HG02981 (cell line): ENCODE results near the gene MED12L.

Experiments used
- ATAC-seq: cut with Tn5 transposase; IDR thresholded peaks from one replicate; pipeline ENCODE4 v1.9.1; 2021; ENCODE audit warnings: mild to moderate bottlenecking, moderate library complexity; ENCODE audit not compliant: unreplicated experiment

Gene MED12L

DNA sequence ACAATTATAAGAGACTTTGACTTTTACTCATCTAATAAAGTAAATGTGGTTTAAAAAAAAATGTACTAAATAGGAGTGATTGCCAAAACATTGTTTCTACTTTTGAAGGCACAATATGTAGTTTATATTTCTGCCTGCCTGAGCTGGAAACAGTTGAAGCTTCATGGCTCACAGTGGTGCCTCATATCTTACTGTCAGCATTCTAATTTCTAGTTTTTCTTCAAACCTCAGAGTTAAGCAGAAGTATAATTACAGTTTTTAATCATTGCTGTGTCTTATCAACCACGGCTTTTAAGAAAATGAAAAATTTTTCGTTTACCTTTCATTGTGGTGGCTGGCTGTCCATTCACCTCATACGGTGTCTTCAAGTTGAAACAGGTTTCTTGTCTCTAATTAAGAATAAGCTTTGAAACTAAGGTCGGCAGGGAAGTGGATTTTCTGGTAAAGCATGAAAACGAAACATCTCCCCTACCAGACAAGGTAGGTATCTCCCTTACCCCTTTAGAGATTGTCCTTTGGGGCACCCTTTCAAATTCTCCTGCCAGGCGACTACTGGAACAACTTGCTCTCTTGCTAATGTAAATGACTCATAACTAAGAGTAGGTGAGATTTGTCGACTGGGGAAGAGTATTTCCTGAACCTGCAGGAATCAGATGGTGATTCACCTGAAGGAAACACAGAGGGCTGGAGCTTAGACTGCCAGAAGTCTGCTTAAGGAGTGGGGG, 231.0 kb downstream of the MED12L start, which contains the start of gene GPR87:
TSS of gene GPR87 (minus strand) at position 554 of the 725 bp plus-strand sequence. CDS start 16,720 bp downstream, outside the sequence.
- no peak for ATAC-seq

- no peak for ATAC-seq
Observed at GRCh38 chr3:151318313-151318712, 232.8 kb downstream of the MED12L start.

DNA sequence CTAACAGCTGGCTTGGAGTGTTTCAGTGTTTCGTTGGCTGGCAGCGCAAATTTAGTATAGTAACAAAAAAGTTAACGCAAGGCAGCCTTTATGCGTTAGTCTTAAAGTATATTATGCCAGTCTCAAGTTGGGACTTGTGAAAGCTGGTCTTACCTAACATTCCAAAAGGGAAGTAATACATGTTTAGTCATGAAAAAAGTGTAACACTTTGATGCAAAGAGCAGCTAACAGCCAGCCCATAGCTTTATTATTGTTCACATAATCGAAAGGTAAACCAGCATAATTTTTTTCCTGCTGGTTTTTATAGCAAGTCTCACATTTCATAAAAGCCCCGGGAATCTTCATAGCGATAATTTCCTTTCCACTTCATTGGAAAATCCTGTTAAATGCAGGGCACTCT, 233.5 kb downstream of the MED12L start:
- no peak for ATAC-seq

DNA sequence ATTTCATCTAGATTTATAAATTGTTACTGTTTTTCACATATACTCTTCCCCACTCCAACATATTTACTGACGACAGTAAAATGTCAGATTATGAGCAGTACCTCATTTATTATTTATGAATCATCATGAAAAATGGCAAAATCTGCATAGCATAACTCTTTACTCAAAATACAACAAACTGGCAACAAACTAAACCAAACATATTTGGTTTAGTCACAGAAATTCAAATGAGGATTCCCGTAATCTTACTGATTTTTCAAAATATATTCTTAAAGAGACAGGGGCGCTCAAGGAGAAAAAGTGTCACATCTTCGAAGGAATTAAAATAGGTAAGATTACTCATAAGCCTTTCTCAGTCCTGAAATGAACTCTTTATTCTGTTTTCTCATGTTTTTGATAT, 234.2 kb downstream of the MED12L start:
- ATAC-seq: no peak

DNA sequence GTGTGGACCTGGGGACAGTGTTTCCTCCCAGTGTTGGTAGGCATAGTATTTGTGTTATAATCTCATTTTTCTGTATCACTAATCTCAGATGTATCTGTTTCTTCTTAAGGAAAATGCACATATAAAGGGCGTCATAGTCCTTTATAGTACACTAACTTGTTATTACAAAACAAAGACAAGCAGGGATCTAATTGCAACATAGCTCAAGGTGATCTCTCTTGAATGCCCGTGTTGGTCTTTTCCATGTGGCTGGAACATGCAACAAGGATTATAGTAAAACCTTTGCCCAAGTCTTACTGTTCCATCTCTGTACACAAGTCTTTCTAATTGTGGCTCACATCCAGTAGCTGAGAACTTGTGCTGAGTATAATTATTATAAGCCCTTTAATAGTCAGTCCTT, 234.7 kb downstream of the MED12L start:
- no peak for ATAC-seq

DNA sequence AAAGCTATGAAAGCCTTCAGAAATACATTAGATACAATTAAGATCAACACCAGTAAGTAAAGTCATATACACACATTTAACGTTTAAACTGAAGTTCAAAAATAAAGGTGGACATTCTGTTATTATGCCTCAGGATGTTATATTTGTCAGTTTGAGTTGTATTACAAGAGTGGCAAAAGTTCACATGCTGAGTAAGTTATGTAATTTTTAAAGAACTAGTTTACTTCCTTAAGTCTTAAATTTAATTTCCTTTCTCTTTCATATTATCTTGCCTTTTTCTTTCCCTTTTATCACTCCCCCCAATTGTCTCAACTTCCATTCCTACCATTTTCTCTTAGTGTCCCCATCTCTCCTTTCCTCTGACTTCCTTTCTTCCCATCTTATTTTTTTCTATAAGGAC, 236.1 kb downstream of the MED12L start:
- ATAC-seq: no peak

DNA sequence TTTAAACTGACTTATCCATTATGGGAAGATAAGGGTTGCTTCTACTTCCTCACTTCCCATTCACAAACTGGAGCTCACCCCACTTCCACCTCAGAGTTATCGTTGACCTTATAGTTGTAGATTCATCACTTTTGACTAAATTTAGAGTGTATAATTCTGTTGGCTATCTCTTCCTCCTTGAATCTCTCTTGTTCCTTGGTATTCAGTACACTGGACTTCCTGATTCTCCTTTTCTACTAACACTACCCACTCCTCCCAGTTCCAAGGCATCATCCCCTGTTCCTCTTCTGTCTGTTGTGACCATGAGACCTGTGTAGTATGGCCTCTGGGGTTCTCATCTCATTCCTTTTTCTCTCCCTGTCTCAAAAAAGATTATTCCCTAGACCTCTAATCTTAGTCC, 237.0 kb downstream of the MED12L start:
- no peak for ATAC-seq

DNA sequence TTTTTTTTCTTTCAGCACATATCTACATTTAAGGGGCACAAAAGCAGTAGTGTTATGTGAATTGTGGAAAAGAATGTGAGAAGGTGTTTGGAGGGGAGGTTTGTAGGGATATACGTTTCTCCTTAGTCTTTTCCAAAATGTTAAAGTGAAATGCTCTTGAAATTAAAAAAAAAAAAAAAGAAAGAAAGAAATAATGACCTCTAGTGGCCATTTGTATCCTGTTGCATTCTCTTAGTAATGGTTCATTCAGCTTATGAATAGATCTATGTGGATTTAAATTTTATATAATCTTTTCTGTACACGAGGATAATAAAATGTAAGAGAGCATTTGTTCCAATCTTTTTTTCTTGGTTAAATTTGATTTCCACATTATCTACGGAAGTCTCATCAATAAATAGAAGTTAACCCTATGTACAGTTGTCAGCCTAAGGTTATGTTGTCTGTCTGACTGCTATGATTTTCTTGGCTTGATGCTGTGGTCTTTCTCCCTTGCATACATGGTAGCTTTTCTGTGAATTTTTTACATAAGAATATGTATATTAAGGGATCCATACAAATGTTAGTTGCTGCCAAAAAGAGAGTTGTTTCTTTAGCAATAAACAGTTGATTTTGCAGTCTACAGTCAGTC, 242.2 kb downstream of the MED12L start:
- ATAC-seq: no peak

DNA sequence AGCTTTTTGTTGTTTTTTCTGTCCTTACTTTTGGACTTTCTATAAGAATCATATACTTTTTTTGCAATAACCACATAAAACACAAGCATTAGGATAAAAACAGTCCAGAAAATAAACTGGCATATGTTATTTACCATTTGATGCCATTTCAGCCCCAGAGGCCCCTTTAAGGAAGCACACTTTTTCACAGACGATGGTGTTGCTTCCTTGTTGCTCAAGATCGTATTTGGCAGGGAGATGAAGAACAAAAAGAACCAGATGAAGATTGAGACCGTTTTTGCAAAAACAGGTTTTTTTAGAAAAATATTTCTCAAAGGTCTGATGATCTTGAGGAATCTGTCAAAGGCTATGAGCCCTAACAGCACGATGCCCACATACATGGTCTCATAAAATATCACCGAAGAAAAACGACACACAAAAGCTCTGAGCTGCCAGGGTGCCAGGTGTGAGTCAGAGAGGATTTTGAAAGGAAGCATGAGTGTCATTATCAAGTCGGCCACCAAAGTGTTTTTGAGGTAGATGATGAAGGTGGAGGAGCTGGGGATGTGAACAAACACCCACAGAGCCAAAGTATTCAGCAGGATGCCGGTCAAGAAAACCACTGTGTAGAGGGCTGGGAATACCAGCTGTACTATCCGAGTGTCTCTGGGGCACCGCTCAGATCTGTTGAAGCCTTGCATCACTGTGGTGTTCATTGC, 243.0 kb downstream of the MED12L start:
- ATAC-seq: peak; percentile 48

GRCh38 chr3:151329363-151329762, 243.9 kb downstream of the MED12L start, which contains the start of gene P2RY13:
Gene P2RY13, minus strand, starts transcription at chr3:151329549. Its CDS starts 21 bp downstream, at chr3:151329528.
- no peak for ATAC-seq

- ATAC-seq: no peak
Observed at GRCh38 chr3:151330379-151330778, 244.9 kb downstream of the MED12L start.

DNA sequence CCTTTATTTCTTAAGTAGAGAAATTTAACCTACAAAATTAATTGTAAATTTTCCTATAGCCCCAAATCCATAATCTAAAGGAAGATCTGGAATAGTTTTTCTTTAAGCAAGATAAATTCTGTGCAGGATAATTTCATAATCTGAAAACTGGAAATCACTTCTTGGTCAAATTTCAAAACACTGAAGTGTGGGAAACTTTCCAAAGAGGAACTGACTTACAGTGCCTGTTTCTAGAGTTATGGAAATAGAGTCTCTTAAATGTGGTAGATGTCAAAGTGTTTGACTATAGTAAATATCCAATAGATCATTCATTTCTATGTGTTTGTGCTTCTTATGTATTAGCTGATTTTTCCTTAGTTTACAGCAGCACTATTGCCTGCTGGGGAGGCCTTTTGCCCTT, 245.4 kb downstream of the MED12L start:
- no peak for ATAC-seq

- no peak for ATAC-seq
Observed at GRCh38 chr3:151331696-151332095, 246.2 kb downstream of the MED12L start.

DNA sequence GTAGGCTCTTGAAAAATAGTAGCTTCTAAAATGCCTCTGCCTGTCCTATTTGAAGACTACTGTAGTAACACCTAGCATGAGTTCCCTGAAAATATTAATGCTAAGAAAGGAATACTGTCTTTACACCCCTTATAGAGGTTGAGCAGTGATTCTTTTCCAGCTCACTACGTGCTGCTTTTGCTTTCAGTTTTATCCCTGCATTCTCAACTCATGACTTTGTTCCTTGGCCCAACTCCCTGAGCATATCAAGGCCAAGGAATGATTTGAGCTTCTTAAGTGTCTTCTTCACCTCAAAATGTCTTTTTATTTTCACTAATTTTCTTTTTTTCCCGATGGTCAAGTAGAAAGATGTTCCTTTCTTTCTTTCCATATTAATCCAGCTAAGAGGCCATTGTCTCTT, 260.4 kb downstream of the MED12L start:
- no peak for ATAC-seq

GRCh38 chr3:151346292-151346691, 260.8 kb downstream of the MED12L start:
- no peak for ATAC-seq

DNA sequence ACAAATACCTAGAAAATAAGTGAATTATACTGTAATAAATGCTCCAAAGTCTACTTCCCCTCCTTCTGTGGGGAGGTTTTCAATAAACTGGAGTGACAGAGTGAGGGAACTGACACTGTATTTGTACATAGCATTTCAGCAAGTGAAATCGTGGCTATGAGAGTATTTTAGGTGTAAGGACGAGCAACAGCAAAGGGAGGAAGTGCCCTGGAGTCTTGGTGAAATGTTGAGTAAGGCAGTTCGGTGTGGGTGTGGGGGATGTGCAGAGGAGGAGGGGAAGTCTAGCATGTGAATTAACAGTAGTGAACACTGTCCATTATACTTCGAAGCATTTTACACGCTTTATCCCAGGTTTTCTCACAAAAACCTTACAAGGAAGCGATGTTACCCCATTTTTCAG, 262.0 kb downstream of the MED12L start:
- no peak for ATAC-seq

GRCh38 chr3:151350656-151351055, 265.2 kb downstream of the MED12L start:
- no peak for ATAC-seq

DNA sequence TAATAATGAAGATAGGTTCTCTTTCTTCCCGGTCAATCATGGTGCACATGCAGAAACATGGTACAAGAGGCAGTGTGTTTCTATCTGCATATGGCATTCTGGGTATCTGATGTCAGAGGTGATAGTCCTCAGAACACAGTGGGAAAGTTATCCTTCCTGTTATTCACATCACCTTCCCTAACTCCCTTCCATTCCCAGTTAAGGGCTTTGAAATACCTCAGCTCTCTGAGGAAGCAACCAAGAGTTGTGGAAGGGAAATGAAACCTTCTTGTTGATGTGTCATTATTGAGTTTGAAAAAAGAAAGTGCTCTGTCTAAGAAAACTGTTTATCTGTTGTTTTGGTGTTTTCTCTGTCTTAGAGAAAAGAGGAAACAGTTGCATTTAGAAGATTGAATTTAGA, 265.8 kb downstream of the MED12L start:
- ATAC-seq: peak; percentile 80

- ATAC-seq: peak; percentile 24
Observed at GRCh38 chr3:151351648-151352047, 266.2 kb downstream of the MED12L start.

DNA sequence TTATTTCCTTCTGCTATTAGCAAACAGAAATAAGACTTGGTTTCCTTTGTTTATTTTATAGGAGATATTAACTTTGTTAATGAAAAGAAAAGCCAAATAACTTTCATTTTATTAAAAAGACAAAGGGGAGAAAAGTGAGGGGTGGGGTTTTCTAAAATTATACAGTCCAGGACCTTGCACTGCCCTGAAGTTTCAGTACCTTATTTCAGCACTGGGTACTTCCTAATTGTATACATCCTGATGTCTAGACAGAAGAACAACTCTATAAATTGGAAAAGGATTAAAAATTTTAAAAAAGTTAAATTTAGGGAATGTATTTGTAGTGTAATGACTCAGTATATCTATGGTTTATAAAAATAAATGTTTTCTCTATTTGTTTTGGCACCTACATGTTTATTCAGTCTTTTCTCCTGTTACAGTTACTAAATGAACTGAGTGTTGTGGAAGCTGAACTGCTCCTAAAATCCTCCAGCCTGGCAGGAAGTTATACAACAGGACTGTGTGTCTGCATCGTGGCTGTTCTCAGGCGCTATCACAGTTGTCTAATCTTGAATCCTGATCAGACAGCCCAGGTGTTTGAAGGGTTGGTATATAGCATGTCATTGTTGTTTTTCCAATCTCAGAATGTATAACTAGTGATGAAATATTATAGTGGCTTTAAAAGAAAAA, 271.5 kb downstream of the MED12L start:
- ATAC-seq: no peak

DNA sequence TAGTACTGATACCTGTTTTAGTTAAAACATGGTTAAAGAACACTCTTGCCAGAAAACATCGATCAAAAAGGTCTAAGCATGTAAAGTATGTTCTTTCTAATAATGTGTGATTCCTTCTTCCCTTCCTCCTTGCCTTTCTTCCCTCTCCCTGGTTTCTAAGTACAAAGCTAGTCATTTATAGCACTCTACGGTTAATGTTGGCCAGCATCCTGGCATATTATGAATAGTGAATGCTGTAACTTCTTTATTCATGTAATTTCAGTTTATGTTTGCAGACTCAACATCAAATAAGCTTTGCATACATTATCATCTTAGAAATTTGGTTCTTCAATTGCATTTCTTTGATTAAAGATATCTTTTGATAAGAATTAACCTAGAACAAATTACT, 272.0 kb downstream of the MED12L start:
- no peak for ATAC-seq
